ENCODE data around the gene GNG7.
"Not testable (repeated sequence)": the region's sequence is repeated elsewhere in the genome, so short reads cannot be mapped to it uniquely, and the experiment has no call there.

Gene GNG7

DNA sequence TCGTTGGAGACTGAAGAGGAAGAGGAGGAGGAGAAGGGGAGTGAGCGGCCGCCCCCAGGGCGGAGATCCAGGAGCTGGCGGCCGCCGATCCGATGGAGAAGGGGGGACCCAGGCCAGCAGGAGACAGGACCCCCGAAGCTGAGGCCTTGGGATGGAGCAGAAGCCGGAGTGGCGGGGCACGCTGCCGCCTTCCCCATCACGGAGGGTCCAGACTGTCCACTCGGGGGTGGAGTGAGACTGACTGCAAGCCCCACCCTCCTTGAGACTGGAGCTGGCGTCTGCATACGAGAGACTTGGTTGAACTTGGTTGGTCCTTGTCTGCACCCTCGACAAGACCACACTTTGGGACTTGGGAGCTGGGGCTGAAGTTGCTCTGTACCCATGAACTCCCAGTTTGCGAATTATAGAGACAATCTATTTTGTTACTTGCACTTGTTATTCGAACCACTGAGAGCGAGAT lies 224.7 kb downstream of the GNG7 start:
- DNase-seq, result peak; percentile 78

DNA sequence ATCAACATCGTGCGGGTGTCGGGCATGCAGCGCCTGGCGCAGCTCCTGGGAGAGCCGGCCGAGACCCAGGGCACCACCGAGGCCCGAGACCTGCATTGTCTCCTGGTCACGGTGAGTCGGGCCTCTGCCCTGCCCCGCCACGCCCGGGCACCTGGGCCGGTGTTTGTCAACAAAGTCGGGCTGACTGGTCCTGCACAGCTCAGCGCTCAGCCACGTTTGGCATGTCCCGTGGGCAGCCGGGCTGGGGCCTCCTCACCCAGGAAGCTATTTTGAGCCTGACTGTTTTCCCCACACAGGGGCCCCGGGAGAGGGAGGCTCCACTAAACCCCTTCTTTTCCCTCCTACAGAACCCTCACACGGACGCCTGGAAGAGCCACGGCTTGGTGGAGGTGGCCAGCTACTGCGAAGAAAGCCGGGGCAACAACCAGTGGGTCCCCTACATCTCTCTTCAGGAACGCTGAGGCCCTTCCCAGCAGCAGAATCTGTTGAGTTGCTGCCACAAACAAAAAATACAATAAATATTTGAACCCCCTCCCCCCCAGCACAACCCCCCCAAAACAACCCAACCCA lies 225.3 kb downstream of the GNG7 start:
- DNase-seq, result no peak

DNA sequence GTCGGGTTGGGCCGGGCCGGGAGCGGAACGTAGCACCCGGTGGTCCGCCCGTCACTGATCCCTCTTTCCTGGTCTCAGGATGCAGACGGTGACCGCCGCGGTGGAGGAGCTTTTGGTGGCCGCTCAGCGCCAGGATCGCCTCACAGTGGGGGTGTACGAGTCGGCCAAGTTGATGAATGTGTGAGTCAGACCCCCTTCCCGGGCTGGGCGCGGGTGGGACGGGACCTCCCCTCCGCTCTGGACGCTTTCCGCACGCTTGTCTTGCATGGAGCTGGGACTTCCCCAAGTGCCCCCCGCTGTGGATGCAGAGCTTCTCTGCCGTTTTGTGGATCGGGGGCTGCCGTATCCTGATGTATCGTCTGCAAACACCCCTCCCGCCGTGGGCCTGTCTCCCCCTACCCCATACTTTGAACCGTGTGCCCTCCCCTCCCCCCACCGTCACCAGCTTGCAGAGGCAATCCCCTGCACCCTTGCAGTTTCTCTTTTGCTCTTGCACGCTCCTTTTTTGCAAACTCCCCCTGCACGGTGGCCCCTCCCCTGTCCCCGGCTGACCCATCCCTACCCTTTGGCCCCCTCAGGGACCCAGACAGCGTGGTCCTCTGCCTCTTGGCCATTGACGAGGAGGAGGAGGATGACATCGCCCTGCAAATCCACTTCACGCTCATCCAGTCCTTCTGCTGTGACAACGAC lies 225.9 kb downstream of the GNG7 start:
- peak; percentile 91 for DNase-seq

DNA sequence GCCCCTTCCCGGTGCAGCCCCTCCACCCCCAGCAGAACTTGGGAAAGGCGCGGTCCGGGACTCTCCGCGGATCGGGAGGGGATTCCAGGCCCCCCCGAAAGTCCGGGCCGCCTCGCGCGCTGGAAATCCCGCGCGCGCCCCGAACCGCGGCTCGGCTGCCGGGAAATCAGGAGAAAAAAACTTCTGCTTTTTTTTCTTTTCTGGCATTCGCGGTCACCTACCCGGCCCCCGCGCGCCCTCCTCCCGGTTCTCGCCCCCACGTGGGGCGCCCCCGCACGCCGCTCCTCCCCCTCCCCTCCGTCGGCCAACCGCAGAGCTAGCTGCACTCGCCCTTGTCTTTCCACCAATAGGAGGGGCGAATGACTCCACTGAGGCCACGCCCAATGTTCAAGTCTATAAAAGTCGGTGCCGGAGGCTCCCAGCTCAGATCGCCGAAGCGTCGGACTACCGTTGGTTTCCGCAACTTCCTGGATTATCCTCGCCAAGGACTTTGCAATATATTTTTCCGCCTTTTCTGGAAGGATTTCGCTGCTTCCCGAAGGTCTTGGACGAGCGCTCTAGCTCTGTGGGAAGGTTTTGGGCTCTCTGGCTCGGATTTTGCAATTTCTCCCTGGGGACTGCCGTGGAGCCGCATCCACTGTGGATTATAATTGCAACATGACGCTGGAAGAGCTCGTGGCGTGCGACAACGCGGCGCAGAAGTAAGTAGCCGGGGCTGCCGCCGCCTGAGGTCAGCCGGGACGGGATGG lies 226.6 kb downstream of the GNG7 start, which contains the start of gene GADD45B:
GADD45B (plus strand) TSS at position 426 of the 749 bp plus-strand sequence; CDS start at position 658, 232 bp downstream.
- DNase-seq, result peak; percentile 99

DNA sequence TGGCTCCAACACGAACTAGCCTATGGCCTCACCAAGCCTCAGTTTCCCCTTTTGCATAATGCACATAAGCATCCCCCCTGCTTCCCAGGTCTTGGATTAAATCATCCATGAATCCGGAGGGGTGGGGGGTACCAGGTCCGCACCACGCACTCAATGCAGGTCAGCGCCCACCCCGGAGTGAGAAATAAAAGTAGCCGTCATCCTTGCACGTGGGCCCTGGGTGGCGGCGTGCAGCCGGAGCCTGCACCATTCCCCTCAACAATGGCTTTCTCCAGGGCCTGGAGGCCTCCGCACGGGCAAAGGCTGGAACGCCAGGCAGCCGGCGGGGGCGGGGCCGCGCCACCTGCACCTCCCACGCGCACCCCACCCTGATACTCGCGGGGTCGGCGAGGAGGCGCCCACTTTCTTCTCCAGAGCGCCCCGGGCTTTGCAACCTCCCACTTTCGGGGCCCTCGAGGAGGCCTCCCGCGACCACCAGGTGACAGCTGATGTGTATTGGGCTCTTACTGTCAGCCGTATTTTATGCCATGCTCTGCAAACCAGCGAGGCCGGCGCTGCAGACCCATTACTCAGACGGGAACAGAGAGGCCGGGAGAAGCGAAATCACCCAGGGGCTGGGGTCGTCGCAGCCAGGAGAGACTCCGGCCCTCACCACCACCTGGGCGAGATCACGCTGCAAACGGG lies 227.3 kb downstream of the GNG7 start:
- DNase-seq, result peak; percentile 90

DNA sequence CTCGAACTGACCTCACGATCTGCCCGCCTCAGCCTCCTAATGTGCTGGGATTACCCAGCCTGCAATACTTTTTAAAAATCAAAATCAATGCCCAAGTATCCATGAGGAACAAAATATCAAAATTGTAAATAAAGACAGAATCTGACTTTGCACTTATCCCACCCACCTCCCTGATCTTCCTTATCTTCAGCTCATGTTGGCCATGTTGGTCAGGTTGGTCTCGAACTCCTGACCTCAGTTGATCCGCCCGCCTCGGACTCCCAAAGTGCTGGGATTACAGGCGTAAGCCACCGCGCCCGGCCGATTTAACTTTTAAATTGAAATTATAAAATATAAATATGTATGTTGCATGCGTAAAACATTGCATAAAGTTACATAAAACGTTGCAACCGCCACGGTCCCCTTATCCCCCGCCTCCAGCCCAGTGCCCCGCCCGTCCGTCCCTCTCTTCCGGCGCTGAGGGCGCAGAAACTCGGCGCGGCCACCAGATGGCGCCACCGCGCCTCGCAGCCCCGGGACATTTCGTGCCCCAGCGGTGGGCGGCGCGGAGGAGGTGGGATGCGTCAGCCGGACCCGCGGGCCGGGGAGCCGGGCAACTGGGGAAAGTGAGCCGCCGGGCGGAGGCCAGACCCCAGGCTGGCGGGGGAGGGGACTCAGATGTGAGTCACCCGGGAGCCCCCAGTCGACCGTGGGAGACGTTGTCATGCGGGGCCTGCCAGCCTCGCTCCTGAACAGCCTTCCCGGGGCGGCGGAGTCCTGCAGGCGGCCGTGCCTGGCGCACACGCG lies 228.1 kb downstream of the GNG7 start:
- peak; percentile 97 for DNase-seq

DNA sequence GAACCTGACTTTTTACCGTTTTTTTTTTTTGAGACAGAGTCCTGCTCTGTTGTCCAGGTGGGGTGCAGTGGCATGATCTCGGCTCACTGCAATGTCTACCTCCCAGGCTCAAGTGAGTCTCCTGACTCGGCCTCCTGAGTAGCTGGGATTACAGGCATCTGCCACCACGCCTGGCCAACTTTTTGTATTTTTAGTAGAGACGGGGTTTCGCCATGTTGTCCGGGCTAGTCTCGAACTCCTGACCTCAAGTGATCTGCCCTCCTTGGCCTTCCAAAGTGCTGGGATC lies 232.6 kb downstream of the GNG7 start:
- not testable (repeated sequence) for DNase-seq

DNA sequence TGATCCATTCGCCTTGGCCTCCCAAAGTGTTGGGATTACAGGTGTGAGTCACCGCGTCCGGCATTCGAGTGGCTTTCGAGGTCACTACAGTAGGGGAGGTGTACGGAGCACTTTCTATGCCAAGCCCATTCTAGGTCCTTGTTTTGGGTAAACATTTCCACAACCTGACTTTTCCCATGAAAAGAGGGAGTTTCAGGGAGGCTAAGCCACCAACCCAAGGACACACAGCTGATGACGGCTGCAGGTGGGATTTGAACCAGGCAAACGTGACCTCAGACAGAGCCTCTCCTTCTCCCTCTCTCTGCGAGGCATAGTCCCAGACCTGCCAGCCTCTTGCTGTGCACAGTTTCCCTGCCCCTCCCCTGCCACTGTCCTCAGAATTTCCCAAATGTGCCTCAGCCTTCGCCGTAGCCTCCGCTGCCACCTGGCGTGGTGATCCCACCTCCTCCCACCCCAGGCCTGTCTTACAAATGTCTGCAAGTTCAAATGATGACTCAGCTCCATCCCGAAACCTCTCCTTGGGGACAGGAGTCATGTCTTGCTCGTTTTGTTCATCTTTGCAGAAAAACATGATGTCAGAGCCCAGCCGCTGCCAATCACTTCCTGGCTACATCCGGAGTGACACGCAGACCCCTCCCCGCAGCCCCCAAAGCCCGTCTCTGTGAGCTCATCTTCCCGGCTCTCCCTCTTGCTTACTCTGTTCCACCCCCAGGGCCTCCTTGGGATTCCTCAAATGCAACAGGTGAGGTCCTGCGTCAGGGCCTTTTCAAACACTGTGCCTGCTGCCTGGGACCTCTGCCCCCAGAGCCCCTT lies 233.2 kb downstream of the GNG7 start:
- no peak for DNase-seq

DNA sequence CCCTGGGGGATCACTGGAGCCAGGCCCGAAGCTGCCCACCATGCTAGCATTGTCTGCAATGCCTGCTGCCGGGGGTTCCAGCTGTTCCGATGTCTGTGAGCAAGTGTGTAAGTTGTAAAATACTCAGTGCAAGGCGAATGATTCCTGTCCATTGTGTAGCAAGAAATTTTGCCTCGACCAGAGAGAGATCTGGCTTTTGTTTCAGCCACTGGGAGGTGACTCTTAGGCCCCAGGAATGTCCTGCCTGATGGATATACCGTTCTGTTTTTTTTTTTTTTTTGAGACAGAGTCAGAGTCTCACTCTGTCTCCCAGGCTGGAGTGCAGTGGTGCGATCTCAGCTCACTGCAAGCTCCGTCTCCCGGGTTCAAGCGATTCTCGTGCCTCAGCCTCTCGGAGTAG lies 233.9 kb downstream of the GNG7 start:
- DNase-seq, result no peak

DNA sequence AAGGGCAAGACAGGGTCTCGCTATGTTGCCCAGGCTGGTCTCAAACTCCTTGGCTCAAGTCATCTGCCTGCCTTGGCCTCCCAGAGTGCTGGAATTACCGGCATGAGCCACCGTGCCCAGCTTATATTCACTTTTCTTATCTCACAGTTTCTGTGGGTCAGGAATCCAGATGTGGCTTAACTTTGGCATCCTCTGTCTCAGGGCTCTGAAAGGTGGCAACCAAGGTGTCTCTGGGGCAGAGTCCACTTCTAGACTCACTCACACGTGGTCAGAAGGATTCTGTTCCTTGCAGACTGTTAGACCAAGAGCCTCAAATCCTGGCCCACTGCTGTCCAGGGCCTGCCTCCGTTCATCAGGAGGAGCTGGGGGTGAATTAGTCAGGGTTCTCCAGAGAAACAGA lies 238.1 kb downstream of the GNG7 start:
- DNase-seq, result no peak

DNA sequence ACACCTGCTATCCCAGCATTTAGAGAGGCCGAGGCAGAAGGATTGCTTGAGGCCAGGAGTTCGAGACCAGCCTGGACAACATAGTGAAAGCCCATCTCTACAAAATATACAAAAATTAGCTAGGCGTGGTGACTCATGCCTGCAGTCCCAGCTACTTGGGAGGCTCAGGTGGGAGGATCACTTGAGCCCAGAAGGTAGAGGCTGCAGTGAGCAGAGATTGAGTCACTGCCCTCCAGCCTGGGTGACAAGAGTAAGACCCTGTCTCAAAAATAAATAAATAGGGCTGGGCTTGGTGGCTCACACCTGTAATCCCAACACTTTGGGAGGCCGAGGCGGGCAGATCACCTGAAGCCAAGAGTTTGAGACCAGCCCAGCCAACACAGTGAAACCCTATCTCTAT lies 238.8 kb downstream of the GNG7 start:
- not testable (repeated sequence) for DNase-seq

DNA sequence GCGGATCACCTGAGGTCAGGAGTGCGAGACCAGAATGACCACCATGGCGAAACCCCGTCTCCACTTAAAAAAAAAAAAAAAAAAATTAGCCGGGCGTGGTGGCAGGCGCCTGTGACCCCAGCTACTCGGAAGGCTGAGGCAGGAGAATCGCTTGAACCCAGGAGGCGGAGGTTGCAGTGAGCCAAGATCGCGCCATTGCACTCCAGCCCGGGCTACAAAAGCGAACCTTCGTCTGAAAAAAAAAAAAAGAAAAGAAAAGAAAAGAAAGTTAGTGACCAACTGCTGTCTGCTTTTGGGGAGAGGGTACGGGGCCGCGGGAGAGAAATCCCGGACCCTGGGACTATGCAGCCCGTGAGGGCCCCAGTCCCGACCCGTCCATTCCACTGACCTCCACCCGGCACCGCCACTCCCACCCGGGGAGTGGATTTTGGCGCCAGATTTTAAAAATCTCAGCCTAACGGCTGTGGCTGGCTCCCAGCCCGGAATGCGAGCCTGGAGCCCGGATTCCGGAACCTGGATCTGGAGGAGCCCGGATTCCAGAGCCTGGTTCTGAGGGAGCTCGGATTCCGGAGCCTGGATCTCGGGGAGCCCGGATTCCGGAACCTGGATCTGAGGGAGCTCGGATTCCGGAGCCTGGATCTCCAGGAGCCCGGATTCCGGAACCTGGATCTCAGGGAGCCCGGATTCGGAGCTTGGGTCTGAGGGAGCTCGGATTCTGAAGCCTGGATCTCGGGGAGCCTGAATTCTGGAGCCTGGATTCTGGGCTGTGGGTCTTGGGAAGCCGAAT lies 239.7 kb downstream of the GNG7 start:
- DNase-seq, result no peak

DNA sequence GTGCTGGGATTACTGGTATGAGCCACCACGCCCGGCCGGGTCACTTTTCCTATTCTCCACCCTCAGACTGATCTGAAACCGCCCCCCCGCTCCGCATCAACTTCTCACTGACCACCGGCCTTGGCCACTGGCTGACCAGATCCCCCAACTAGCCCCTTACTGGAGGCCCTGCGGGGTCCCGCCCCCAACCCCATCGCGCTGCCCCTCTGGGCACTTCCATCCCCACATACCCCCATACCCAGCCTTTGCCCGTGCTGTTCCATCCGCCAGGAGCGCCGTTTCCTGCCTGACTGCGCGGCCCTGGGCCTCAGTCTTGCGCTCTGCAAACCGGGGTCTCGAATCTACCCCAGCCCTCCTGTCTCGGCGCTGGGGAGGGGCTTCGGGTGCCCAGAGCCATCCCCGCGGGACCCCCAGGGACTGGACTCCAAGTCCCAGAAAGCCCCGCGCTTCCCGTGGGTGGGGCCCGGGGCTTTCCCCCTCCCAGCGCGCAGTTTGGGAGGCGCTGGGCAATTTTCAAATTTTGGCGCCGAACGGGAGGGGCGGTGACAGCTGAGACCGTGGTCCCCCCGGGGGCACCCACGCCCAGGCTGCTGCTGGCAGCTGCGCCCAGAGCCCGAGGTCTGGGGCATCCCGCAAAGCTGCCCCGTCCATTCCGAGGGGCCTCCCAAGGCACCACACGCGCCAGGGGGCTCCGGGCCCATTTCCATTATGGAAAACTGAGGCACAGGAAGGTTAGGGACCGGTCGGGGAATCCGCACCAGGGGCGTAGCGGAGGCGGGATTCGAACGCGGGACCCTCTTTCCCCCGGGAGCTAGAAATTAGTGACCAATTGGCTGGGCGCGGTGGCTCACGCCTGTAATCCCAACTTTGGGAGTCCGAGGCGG lies 240.5 kb downstream of the GNG7 start:
- DNase-seq, result peak; percentile 88

Data from activated CD8-positive, alpha-beta memory T cell treated with anti-CD3 and anti-CD28 coated beads for 24 hours (primary cell).